ENCODE measurements around the gene SNAPC4.
"Not testable (repeated sequence)": the region's sequence is repeated elsewhere in the genome, so short reads cannot be mapped to it uniquely, and the experiment has no call there.

The SNAPC4 gene

DNA sequence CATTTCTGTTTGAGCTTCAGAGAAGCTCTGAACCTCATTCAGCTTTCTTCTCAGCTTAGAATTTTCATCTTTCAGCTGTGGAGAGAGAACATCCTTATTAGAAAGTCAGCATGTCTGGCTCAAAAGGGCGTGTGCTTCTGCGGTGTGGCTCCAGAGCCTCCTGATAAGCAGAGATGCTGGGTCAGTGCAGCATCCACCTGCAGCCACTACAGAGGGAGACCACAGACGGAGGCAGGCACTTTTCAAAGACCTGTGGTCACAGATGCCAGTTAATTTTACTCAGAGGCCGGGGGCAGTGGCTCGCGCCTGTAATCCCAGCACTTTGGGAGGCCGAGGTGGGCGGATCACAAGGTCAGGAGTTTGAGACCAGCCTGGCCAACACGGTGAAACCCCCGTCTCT, 5.9 kb upstream of the SNAPC4 start:
- DNase-seq, result not testable (repeated sequence)

GRCh38 chr9:136405481-136405880, 5.5 kb upstream of the SNAPC4 start:
- DNase-seq, result no peak

DNA sequence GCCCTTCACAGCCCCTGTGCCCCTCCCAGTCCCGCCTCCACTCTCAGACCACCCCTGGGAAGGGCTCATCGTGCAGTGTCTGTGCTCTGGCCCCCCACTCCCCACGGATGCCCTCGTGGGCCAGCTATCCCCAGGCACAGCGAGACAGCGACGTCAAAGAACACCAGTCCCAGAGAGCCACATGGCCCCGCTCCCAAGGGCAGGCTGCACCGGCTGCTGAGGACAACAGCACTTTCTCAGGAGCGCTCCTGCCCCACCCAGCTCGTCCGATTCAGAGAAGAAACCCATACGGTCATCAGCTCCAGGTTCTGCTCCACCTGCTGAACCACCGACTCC, 4.8 kb upstream of the SNAPC4 start:
- DNase-seq, result no peak

DNA sequence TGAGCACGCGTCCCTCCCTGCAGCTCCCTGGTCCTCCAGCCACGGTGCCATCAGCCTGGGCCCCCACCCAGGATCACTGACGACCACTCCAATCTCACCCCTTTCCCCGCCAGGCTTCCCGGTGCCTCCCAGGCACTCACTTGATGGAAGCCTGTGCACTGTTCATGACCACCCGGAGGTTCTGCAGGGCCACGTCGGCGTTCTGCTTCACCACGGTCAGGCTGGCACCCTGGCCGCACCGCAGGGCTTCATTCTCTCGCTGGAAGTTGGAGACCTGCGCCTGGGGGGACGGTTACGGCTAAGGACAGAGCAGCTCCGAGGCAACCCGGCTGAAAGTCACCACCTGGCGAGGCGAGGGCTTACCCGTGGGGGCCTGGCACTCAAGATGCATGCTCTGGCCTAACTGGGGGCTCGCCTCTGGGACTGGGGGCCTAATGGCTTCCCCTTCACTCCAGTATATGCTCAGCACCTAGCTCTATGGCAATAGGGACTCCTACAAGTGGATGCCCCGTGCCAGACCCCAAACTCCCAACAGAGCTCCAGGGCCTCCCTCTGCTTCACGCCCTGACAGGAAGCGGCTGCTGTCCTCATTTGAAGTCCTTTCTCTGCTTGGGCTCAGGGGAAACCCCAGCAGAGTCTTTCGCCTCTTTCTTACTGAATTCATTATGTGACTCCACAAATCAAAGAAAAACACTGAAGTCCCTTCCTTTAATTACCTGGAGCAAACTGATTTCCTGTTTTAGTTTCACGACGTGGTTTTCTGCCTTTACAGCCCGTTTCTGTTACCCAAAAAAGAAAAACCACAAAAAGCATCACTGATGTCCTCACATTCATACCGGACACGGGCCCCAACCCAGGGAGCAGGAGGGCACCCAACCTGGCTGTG, 4.2 kb upstream of the SNAPC4 start:
- DNase-seq, result peak; percentile 71

- peak; percentile 85 for DNase-seq
These were observed 3.6 kb upstream of the SNAPC4 start for GRCh38 chr9:136403538-136403914.

GRCh38 chr9:136402067-136402466, 2.1 kb upstream of the SNAPC4 start:
- no peak for DNase-seq

- no peak for DNase-seq
These were observed 1.4 kb upstream of the SNAPC4 start for GRCh38 chr9:136401173-136401922.

GRCh38 chr9:136399176-136400037, 563 bp downstream of the SNAPC4 start:
- peak; percentile 69 for DNase-seq

DNA sequence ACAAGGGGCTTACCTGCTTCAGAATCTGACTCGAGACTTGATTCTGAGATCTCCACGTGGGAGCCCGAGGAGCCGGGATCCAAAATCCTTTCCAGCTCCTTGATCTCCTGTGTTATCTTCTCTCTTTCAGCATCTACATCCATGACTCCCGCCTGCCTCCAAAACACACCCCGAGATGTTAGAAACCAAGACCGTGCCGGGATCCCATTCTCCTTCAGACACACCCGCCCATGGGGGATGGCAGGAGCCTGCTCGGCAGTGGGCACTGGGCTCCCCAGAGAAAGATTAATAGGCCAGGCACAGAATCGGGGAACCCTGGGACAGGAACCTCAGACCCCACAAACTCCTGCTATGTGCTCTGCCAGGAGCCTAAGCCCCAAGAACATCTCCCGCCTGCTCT, 1.7 kb downstream of the SNAPC4 start:
- no peak for DNase-seq

DNA sequence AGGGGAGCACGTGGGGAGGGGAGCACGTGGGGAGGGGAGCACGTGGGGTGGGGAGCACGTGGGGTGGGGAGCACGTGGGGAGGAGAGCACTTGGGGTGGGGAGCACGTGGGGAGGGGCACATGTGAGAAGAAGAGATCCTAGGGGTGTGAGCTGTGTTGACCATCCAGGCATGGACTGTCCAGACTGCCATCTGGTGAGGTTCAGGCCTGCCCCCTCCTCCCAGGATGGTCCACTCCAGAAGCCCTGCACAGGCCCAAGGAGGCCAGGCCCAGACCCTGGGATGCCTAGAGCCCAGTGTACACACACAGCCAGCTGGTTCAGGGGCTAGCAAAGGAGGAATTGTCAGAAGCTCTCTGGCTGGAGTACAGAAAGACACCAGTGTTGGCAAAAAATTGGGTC, 2.3 kb downstream of the SNAPC4 start:
- DNase-seq, result no peak

DNA sequence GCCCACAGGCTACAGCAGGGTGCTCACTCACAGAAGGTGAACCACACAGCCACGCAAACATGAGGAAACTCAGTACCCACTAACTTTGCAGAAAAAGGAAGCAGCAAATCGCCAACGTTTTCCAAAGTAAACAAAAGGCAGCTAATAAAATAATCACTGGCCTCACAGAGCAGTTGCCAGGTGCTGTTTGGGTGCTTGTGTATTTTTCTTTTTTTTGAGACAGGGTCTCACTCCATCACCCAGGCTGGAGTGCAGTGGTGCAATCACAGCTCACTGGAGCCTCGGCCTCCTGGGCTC, 3.8 kb downstream of the SNAPC4 start:
- no peak for DNase-seq

DNA sequence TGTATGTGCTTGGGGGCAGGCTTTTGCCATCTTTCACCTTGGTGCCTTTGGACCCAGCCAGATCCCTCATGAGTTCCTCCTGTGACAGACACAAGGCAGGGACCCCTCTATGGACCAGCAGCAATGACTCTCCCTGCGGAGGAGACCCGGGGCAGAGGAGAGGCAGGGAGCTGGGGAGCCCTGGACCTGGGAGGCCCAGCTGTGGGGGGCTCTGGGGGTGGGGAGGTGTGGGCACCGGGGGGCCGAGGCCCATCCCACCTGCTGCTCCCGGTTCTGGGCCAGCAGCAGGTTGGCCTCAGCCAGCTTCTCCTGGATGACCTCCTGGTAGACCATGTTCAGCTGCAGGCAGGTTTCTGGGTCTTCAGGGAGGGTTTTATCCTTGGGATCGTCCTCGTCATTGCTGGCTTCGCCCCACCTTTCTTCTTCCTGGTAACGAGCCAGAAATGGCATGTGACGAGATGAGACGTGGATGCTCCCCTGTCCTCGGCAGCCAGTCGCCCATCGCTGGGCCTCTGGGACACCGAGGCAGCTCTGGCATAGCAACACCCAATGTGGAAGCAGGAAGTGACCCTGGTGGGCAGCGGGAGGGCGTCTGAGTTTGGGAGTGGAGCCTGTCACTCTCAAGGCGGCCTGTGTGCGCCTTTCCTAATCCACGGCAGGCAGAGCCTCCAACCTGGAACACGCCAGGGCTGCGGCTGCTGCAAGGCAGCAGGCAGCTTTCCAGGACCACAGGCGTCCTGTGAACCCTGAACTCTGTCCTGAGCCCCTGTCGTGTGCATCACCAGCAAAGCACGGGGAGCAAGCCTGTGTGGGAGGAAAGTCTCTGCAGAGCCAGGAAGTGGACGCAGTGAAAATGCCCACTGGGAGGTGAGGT, 4.4 kb downstream of the SNAPC4 start:
- DNase-seq, result no peak

DNA sequence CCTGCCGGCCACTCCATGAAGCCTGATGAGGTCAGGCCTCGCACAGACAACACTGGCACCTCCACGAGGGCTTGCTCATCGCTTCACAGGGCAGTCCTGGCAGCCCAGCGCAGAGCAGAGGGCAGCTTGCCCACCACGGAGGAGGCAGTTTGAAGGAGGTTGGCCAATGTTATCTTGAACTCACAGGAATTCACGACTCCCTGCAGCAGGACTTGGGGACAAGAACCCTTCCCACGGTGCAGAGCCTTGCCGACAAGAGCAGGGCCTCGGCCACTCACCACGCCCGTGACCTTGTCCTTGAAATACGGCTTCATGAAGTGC, 5.0 kb downstream of the SNAPC4 start:
- DNase-seq, result no peak

DNA sequence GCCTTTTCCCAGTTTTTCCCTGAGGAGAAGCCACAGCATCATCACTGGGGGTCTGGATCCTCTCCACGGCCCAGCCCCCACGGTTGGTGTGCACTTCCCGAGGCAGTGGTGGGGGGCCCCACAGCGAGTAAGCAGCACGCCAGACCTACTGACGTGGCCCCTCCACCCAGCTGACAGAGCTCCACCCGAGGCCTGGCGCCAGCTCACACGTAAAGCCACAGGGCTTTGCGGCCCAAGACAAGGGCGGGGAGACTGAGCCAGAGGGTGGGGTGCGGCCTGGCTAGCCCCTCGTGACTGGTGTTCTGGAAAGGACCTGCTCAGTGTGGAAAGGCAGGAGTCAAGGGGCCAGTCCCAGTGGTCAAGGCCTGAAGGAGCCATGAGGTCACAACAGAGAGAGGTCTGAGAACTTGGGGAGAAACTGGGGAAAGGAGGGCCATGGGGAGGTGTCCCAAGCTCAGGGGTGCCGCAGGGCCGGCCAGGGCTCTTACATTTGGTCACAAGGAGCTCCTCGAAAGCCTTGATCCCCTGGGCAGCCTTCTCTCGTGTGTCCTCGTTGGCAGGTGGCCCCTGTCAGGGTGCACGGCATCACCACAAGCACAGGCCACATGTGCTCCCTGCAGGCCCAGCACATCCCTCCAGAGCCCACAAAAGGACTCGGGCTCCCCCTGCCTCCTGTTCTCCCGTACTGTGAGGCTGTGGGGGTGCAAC, 5.5 kb downstream of the SNAPC4 start:
- no peak for DNase-seq

DNA sequence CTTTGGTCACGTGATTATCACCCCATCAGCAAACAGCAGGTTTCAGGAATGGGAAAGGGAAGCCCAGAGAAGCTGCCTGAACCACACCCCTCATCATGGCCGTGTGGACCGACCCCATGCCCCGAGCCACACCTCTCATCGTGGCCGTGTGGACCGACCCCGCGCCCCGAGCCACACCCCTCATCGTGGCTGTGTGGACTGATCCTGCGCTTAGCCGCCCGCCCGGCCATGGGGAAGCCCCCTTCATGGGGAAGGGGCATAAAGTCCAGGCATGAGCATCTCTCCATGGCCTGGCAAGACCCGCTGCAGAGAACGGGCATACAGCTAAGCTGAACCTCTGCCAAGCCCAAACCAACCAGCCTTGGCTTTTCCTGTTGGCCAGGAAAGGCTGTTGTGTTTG, 6.4 kb downstream of the SNAPC4 start:
- DNase-seq, result no peak

GRCh38 chr9:136392538-136393449, 7.2 kb downstream of the SNAPC4 start:
- DNase-seq, result no peak

- DNase-seq, result no peak
These were observed 8.0 kb downstream of the SNAPC4 start for GRCh38 chr9:136391737-136392537.

- no peak for DNase-seq
These were observed 10.6 kb downstream of the SNAPC4 start for GRCh38 chr9:136389396-136389795.

DNA sequence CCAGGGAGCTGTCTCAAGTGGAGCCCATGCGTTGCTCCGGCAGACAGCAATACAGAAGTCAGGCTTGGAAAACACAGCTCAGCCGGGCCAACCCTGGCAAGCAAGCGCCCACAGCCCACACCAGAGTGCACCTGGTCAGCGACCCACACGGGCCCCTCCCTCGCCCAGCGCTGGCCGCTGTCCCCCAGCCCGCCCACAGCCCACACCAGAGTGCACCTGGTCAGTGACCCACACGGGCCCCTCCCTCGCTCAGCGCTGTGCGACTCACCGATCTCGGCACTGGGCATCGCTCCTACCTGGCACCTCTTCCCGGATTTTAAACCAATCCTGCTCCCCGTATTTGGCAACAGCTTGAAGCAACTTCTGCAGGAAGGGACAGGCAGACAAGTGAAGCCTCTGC, 12.8 kb downstream of the SNAPC4 start:
- no peak for DNase-seq

- DNase-seq, result no peak
These were observed 14.0 kb downstream of the SNAPC4 start for GRCh38 chr9:136386018-136386417.

Measured in stimulated activated CD4-positive, alpha-beta T cell treated with anti-CD3 and anti-CD28 coated beads, Interleukin-15, amount 100 ng/mL, for 24 hours (primary cell).